ENCODE data around the gene DMXL2. TPM values are rescaled to one million over a fixed set of nuclear protein-coding genes. Genes with fewer than 3 reads are reported as not detected.

Gene DMXL2
- total and polyA plus RNA-seq, 2 experiments from 2014 or later, result 10.5 to 31.4 TPM

- no peak overlapping the region for H3K27ac ChIP-seq
- peaks cover 5% of the 10 kb centered on the region for H3K27me3 ChIP-seq
- no peaks in the 10 kb centered on the region for H3K9me3 ChIP-seq (ENCODE audit: low read depth)
- no peaks in the 10 kb centered on the region for H3K36me3 ChIP-seq (replicated peaks; ENCODE audit: insufficient read depth, low read depth)
- TF ChIP-seq CTCF (IDR thresholded peaks at IDR 0.05; ENCODE audit: poor library complexity) (peak; percentile 59), EZH2phosphoT487 (IDR thresholded peaks at IDR 0.05; ENCODE audit: low read depth, severe bottlenecking, unreplicated experiment) (no peak)
- H3K79me2 ChIP-seq, result no peaks in the 10 kb centered on the region
- DNase-seq (ENCODE audit: low spot score), result peak; percentile 71
- H3K4me3 ChIP-seq, result no peak overlapping the region
- H2AFZ ChIP-seq, result no peak overlapping the region
- H3K9me2 ChIP-seq (replicated peaks; ENCODE audit: insufficient read depth), result no peaks in the 10 kb centered on the region
- no peaks in the 10 kb centered on the region for H4K20me1 ChIP-seq (ENCODE audit: insufficient read depth, poor library complexity, severe bottlenecking)
- H3K4me1 ChIP-seq (ENCODE audit: insufficient read depth), result no peaks in the 10 kb centered on the region
- no peak overlapping the region for H3K4me2 ChIP-seq
- 41% methylated on average over 12 of the region's 12 CpGs for WGBS (ENCODE audit: low lambda C conversion rate, missing lambda C conversion rate)
Measured at GRCh38 chr15:51401872-51402517, 220.6 kb downstream of the DMXL2 start.

- Histone ChIP-seq H3K4me2 (no peak overlapping the region), H3K4me3 (no peak overlapping the region), H3K4me1 (ENCODE audit: insufficient read depth) (no peaks in the 10 kb centered on the region), H3K36me3 (replicated peaks; ENCODE audit: insufficient read depth, low read depth) (no peaks in the 10 kb centered on the region), H3K9me2 (replicated peaks; ENCODE audit: insufficient read depth) (no peaks in the 10 kb centered on the region), H3K79me2 (no peaks in the 10 kb centered on the region), H3K9me3 (ENCODE audit: low read depth) (no peaks in the 10 kb centered on the region), H3K27me3 (peaks cover 5% of the 10 kb centered on the region), H2AFZ (no peak overlapping the region), H3K27ac (no peak overlapping the region), H4K20me1 (ENCODE audit: insufficient read depth, poor library complexity, severe bottlenecking) (no peaks in the 10 kb centered on the region)
- DNase-seq (ENCODE audit: low spot score), result no peak
- no peak for TF ChIP-seq CTCF (IDR thresholded peaks at IDR 0.05; ENCODE audit: poor library complexity)
- TF ChIP-seq EZH2 (IDR thresholded peaks at IDR 0.05; ENCODE audit: borderline replicate concordance), result no peak
- no peak for TF ChIP-seq EZH2phosphoT487 (IDR thresholded peaks at IDR 0.05; ENCODE audit: low read depth, severe bottlenecking, unreplicated experiment)
- WGBS (ENCODE audit: low lambda C conversion rate, missing lambda C conversion rate), result 87% methylated on average over 7 of the region's 7 CpGs
Measured at GRCh38 chr15:51401051-51401780, 221.4 kb downstream of the DMXL2 start.

GRCh38 chr15:51398626-51399025 lies 223.9 kb downstream of the DMXL2 start:
- no peak for TF ChIP-seq CTCF (IDR thresholded peaks at IDR 0.05; ENCODE audit: poor library complexity)
- no peak for TF ChIP-seq EZH2phosphoT487 (IDR thresholded peaks at IDR 0.05; ENCODE audit: low read depth, severe bottlenecking, unreplicated experiment)
- TF ChIP-seq EZH2 (IDR thresholded peaks at IDR 0.05; ENCODE audit: borderline replicate concordance), result no peak
- 57% methylated on average over 9 of the region's 9 CpGs for WGBS (ENCODE audit: low lambda C conversion rate, missing lambda C conversion rate)

More at GRCh38 chr15:51398626-51399025, 223.9 kb downstream of the DMXL2 start:
- H3K4me2 ChIP-seq, result no peak overlapping the region
- no peaks in the 10 kb centered on the region for H3K9me3 ChIP-seq (ENCODE audit: low read depth)
- no peaks in the 10 kb centered on the region for H3K27me3 ChIP-seq
- no peaks in the 10 kb centered on the region for H3K9me2 ChIP-seq (replicated peaks; ENCODE audit: insufficient read depth)
- no peak for DNase-seq (ENCODE audit: low spot score)
- H2AFZ ChIP-seq, result no peak overlapping the region
- H3K36me3 ChIP-seq (replicated peaks; ENCODE audit: insufficient read depth, low read depth), result no peaks in the 10 kb centered on the region
- H3K4me1 ChIP-seq (ENCODE audit: insufficient read depth), result no peaks in the 10 kb centered on the region
- H3K4me3 ChIP-seq, result no peak overlapping the region
- no peaks in the 10 kb centered on the region for H4K20me1 ChIP-seq (ENCODE audit: insufficient read depth, poor library complexity, severe bottlenecking)
- no peaks in the 10 kb centered on the region for H3K79me2 ChIP-seq
- no peak overlapping the region for H3K27ac ChIP-seq

Other genes starting within 250 kb of the DMXL2 start
- 0.20 and 0.44 TPM in 2 replicates for gene SCG3, start 58.7 kb upstream of the DMXL2 start, total RNA-seq
- gene SCG3, start 58.7 kb upstream of the DMXL2 start, polyA plus RNA-seq, result 0.06 and 0.11 TPM in 2 replicates
- gene LYSMD2, start 114.9 kb upstream of the DMXL2 start, total RNA-seq, result 5.1 and 7.6 TPM in 2 replicates
- 5.1 and 5.5 TPM in 2 replicates for gene LYSMD2, start 114.9 kb upstream of the DMXL2 start, polyA plus RNA-seq
- gene TMOD2, start 128.8 kb upstream of the DMXL2 start, total RNA-seq, result 2.9 and 3.9 TPM in 2 replicates
- 1.0 and 1.7 TPM in 2 replicates for gene TMOD2, start 128.8 kb upstream of the DMXL2 start, polyA plus RNA-seq
- 32.5 and 38.3 TPM in 2 replicates for gene TMOD3, start 206.9 kb upstream of the DMXL2 start, total RNA-seq
- gene TMOD3, start 206.9 kb upstream of the DMXL2 start, polyA plus RNA-seq, result 26.3 and 27.2 TPM in 2 replicates

All from hepatocyte (in vitro differentiated cells).